Activated gamma-delta T cell treated with anti-CD3 and anti-CD28 coated beads, Interleukin-2, amount 50 U/mL, for 16 hours (primary cell): ENCODE data around the gene SRGAP2C.
"Not testable (repeated sequence)": the region's sequence is repeated elsewhere in the genome, so short reads cannot be mapped to it uniquely, and the experiment has no call there.

Experiments
- DNase-seq: peaks from one replicate; pipeline ENCODE4 v3.0.0-alpha.2; 2020; ENCODE audit warnings: low read depth

SRGAP2C gene

DNA sequence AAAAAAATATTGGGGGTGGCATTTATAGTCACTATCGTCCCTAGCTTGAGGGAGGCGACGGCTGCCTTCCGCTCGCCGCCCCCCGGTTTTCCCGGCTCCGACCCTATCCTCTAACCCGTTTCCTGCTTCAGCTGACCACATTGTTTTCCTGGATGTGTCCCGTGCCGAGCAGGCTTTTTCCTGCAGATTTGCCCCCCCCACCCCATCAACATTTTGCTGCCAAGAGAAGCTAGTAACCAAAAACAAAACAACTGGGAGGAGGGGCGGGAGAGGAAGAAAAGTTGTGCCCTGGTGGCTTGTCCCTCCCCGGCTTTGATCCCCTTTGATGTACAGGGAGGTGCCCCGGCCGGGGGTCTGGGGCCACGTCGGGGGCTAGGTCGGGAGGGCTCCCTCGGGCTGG, 1.4 kb downstream of the SRGAP2C start:
- DNase-seq = not testable (repeated sequence)

- DNase-seq = not testable (repeated sequence)
These were observed 3.1 kb downstream of the SRGAP2C start for GRCh38 chr1:121187914-121188313.

DNA sequence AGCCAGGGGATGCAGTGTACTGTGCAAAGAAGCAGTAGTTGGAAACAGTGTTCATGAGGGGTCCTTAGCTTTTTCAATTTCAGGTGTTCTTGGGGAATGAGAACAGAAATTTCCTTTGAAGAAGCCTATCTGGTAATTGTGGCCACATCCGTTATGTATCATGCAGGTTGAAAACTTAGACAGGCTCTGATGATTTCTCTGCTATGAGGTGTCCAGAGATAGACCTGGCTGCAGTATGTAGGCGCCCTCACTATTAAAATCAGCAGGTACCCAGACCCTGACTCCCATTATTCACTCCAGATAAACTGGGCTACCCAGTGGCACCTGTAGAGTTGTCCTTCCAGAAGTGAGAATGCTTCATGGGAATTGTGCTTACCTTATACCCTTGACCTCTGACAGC, 7.7 kb downstream of the SRGAP2C start:
- not testable (repeated sequence) for DNase-seq

GRCh38 chr1:121197095-121197882, 12.5 kb downstream of the SRGAP2C start:
- DNase-seq = not testable (repeated sequence)

DNA sequence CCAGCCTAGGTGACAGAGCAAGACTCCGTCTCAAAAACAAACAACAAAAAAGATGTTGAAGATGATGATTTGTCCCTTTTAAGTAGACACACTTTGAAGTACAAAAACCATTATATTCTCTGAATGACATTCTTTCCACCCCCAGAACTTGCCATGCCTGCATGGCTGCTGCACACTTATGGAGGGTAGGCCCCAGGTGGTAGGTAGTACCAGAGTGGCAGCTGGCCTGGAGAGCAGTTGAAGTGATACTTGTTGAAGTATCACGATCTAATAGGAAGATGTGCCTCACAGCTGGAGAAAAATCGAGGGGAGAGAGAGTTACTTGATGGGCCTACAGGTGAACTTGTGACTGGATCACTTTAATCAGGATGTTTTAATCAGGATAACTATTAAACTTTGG, 15.0 kb downstream of the SRGAP2C start:
- DNase-seq = not testable (repeated sequence)

- not testable (repeated sequence) for DNase-seq
These were observed 15.5 kb downstream of the SRGAP2C start for GRCh38 chr1:121200232-121200631.

GRCh38 chr1:121200985-121201981, 16.5 kb downstream of the SRGAP2C start:
- not testable (repeated sequence) for DNase-seq

- DNase-seq = not testable (repeated sequence)
These were observed 18.2 kb downstream of the SRGAP2C start for GRCh38 chr1:121202986-121203385.

- not testable (repeated sequence) for DNase-seq
These were observed 21.3 kb downstream of the SRGAP2C start for GRCh38 chr1:121205786-121206711.

DNA sequence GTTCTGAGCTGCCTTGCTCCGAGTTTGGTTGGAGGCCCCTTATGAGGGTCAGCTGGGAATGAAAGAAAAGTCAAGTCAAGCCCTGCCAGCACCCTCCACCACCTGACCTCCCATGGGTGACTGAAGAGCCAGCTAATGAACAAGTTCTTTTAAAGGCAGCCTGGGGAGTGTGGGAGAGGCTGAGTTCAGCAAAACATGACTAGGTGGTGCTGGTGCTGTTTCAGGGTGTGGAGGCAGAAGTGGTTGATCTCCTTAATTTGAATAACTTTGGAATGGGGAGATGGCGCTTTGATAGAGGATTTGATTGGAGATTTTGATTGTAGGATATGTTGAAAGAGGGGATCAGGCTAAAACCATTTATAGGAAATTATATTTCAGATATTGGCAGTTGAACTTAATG, 22.6 kb downstream of the SRGAP2C start:
- DNase-seq = not testable (repeated sequence)

GRCh38 chr1:121208375-121208774, 23.6 kb downstream of the SRGAP2C start:
- DNase-seq = not testable (repeated sequence)

- DNase-seq = not testable (repeated sequence)
These were observed 26.0 kb downstream of the SRGAP2C start for GRCh38 chr1:121210778-121211177.

GRCh38 chr1:121213491-121213890, 28.7 kb downstream of the SRGAP2C start:
- DNase-seq = not testable (repeated sequence)

GRCh38 chr1:121214544-121215156, 29.9 kb downstream of the SRGAP2C start:
- not testable (repeated sequence) for DNase-seq

DNA sequence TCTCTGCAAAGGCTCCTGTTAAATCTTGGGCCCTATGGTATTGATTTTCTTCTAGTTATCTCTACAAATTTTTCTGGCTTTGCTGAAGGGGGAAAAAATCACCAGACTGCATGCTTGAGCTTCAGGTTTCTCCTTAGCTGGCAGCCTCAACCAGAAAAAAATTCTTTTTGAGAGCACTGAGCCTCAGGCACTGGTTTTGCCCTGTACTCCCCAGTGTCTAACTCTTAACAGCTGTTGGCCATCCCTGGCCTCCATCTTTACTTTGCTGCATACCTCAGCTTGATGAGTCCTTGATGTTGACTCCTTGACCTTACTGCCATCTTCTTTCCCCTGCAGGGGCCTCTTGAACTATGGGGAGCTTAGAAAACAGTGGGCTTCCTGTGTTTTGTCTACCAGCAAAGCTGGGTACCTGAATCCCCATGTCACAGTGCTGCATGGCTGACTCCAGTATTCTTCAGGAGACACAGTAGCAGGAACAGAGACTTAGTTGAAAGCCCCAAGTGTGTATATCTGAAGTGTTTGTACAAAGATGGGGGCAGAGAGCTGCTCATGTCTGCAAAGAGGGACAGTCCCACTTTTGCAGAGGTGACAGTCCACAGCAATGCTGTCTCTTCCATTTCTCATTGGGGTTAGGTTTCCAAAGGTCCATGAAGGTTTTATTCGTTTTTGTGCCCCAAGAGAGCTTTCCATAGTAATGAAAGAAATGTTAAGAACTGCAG, 31.1 kb downstream of the SRGAP2C start:
- not testable (repeated sequence) for DNase-seq

DNA sequence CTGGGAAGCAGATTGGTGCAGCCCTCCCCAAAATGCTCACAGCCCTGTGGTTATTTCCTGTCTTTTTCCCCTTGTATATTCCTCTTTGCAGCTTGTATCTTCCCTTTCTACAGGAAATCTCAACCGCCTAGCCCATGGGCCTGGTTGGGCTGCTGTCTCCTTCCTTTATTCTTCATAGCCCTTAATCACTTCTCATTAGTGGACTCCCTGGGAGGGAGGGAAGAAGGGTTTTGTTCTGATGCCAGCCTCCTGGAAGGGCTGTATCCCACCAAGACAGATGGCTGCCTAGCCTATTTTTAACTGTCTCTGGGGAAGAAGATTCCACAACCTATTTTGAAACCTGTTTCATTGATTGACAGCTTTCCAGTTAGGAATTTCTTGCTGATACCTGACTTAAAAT, 31.9 kb downstream of the SRGAP2C start:
- not testable (repeated sequence) for DNase-seq

DNA sequence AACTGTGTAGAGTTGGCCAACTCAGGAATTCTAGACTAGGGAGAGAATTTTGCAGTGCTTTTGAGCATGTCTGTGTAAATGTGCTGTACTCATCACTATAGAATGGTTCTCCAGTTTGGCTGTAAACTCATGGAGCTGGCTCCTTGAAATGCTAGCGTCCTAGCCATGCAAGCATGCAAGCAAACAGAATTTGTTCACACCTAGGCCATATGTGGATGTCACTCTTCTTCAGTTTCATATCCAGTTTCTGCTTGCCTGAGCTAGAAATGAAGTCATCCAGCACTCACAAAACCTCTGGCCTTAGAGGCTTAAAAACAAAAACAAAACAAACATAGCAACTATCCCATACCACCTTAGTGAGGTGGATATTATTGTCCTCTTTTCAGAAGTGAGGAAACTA, 37.0 kb downstream of the SRGAP2C start:
- not testable (repeated sequence) for DNase-seq

DNA sequence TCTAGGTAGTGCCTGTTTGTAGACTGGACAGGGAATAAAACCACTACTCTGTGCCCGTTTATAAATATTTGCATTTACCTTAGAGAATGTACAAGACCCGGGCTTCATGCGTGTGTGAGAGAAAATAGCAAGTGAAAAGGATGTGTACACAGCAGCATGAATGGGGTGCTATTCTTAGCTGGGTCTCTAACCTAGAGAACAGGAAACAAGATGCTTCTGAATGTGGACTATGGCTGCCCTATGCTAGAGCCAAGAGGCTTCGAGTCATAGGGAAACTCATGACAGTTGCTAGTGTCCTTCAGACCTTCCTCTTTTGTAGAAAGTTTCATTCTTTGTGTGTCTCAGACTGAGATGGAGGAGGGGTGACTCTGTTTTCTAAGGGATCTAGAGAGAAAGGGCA, 39.9 kb downstream of the SRGAP2C start:
- not testable (repeated sequence) for DNase-seq

GRCh38 chr1:121226295-121226904, 41.6 kb downstream of the SRGAP2C start:
- DNase-seq = not testable (repeated sequence)

GRCh38 chr1:121226925-121227324, 42.1 kb downstream of the SRGAP2C start:
- not testable (repeated sequence) for DNase-seq
